Spinal cord (tissue), 10 donors: ENCODE data around the gene MSN. TPM values are rescaled to one million over a fixed set of nuclear protein-coding genes. Genes with fewer than 3 reads are reported as not detected.

Experiments
- DNase-seq, 6 donors: peaks; one replicate each; pipeline versions ENCODE4 v3.0.0 to v3.0.0-alpha.2; 2013 to 2015; ENCODE audit warnings: low spot score in 6 of 6, low read depth in 4 of 6
- H3K27ac ChIP-seq: one replicate; pipeline ENCODE4 v1.5.1; 2013; ENCODE audit warnings: low read depth, low read length, control low read depth
- H3K27me3 ChIP-seq: one replicate; pipeline ENCODE4 v1.6.1; 2013; ENCODE audit warnings: low read length; ENCODE audit not compliant: control insufficient read depth, insufficient read depth
- H3K36me3 ChIP-seq: one replicate; pipeline ENCODE4 v1.6.1; 2013; ENCODE audit warnings: low read length; ENCODE audit not compliant: control insufficient read depth, insufficient read depth
- H3K4me1 ChIP-seq: one replicate; pipeline ENCODE4 v1.6.1; 2013; ENCODE audit warnings: low read length; ENCODE audit not compliant: control insufficient read depth, insufficient read depth
- H3K4me3 ChIP-seq: one replicate; pipeline ENCODE4 v1.5.1; 2013; ENCODE audit warnings: low read depth, low read length, control low read depth
- H3K9me3 ChIP-seq: one replicate; pipeline ENCODE4 v1.6.1; 2013; ENCODE audit warnings: low read length; ENCODE audit not compliant: control insufficient read depth, insufficient read depth
- WGBS: methylation state at CpG from one replicate; pipeline ENCODE4 v1.1.5; 2013; ENCODE audit warnings: missing lambda C conversion rate; ENCODE audit not compliant: insufficient coverage; 5-methylcytosine and 5-hydroxymethylcytosine counted together
- polyA plus RNA-seq, 2 donors: library from polyadenylated mRNA; unstranded; fragments of 120-200 nt; gene quantifications; one replicate each; pipeline ENCODE4 v1.2.1, GENCODE V29; 2013; ENCODE audit not compliant: insufficient read length in 2 of 2
- total RNA-seq, 2 donors: library from RNA; depleted of rRNA in 1 of 2; stranded (reverse); fragments of 120-200 nt in 1 of 2; fragments of >200 nt in 1 of 2; gene quantifications; one replicate each; pipeline versions ENCODE4 v1.2.3 to v1.2.4, GENCODE V29; 2013 to 2014
- donor health status: healthy.

The MSN gene
- total and polyA plus RNA-seq, 4 donors = 75.2 to 156 (median 141) TPM

DNA sequence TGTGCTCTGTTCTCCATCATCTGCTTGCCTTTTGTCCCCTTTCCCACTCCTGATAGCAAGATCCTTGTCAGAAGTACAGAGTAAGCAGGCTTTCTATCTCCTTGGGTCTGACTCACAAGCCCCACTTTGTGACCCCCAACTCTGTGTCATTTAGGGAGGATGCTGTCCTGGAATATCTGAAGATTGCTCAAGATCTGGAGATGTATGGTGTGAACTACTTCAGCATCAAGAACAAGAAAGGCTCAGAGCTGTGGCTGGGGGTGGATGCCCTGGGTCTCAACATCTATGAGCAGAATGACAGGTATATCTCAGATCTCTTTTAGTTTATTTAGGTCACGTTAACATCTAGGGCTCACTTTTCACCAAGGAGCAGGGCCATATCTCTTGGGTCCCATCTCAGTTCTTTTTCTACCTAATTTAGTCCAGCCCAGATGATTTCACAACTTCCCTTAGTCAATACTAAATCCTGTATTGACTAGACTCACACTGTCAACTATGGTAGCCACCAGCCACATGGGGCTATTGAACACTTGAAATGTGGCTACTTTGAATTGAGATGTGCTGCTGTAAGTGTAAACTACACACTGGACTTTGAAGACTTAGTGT lies 64.3 kb downstream of the MSN start:
- WGBS = 91% methylated on average over 1 of the region's 1 CpG
- no peaks in the 10 kb centered on the region for H3K9me3 ChIP-seq
- no peak for DNase-seq
- no peaks in the 10 kb centered on the region for H3K27me3 ChIP-seq
- H3K36me3 ChIP-seq = peaks cover 5% of the 10 kb centered on the region
- H3K4me1 ChIP-seq = peaks cover 1% of the 10 kb centered on the region
- no peak overlapping the region for H3K4me3 ChIP-seq
- H3K27ac ChIP-seq = no peak overlapping the region

DNA sequence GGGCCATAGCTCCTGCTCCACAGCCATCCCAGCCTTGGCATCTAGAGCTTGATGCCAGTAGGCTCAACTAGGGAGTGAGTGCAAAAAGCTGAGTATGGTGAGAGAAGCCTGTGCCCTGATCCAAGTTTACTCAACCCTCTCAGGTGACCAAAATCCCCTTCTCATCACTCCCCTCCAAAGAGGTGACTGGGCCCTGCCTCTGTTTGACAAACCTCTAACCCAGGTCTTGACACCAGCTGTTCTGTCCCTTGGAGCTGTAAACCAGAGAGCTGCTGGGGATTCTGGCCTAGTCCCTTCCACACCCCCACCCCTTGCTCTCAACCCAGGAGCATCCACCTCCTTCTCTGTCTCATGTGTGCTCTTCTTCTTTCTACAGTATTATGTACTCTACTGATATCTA lies 73.5 kb downstream of the MSN start:
- Histone ChIP-seq H3K4me3 (no peak overlapping the region), H3K36me3 (peaks cover 8% of the 10 kb centered on the region), H3K27ac (no peak overlapping the region), H3K9me3 (no peaks in the 10 kb centered on the region), H3K4me1 (no peaks in the 10 kb centered on the region), H3K27me3 (no peaks in the 10 kb centered on the region)
- DNase-seq = no peak

DNA sequence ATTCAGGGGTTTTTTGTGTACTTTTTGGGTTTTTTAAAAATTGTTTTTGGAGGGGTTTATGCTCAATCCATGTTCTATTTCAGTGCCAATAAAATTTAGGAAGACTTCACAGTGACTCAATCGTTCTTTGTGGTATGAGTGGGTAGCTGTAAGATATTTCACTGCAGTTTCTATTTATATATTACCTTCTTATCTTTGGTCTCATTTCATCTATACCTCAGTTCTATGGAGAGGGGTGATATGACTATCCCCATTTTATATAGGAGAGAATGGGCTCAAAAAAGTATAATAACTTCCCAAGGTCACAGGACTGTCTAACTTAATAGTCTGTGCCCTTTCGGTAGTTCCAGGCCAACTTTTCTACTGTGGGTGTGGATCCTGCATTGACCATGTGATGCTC lies 74.4 kb downstream of the MSN start:
- Histone ChIP-seq H3K27me3 (no peaks in the 10 kb centered on the region), H3K36me3 (peaks cover 5% of the 10 kb centered on the region)

DNA sequence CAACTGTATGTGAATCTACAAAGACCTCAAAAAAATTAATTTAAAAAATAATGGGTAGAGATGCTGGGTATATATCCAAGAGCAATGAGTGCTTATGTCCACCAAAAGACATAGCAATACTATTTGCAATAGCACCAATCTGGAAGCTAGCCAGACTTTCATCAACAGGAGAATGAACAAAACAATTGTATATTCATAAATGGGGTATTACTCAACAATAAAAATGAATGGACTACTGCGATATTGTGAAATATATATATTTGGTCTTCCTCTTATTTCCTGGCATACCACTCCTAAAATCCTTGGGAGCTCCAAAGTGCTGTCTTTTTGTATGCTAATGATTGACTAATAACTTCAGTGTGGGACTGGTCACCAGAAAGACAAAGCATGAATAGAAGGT lies 77.5 kb downstream of the MSN start:
- Histone ChIP-seq H3K27ac (no peak overlapping the region), H3K27me3 (no peaks in the 10 kb centered on the region), H3K36me3 (no peaks in the 10 kb centered on the region), H3K4me1 (no peaks in the 10 kb centered on the region), H3K9me3 (no peaks in the 10 kb centered on the region), H3K4me3 (no peak overlapping the region)
- no CpG with 5 or more reads among the region's 1 CpG for WGBS
- DNase-seq = no peak

More for the DNA sequence above, 74.4 kb downstream of the MSN start:
- Histone ChIP-seq H3K9me3 (no peaks in the 10 kb centered on the region), H3K4me3 (no peak overlapping the region), H3K4me1 (no peaks in the 10 kb centered on the region), H3K27ac (no peak overlapping the region)
- DNase-seq = no peak
- WGBS = no CpG with 5 or more reads among the region's 2 CpGs

DNA sequence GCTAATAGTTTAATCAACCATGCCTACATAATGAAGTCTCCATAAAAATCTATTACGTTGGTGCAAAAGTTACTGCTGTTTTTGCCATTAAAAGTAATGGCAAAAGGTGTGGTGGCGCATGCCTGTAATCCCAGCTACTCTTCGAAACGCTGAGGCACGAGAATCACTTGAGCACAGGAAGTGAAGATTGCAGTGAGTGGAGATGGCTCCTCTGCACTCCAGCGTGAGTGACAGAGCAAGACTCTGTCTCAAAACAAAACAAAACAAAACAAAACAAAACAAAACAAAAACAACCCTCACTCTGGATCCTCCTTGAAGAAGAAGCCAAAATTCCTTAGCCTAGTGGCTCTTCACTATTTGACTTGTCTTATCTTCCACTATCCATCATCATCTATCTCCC lies 78.0 kb downstream of the MSN start:
- 87% methylated on average over 5 of the region's 6 CpGs for WGBS
- no peaks in the 10 kb centered on the region for H3K4me1 ChIP-seq
- no peak overlapping the region for H3K27ac ChIP-seq
- H3K36me3 ChIP-seq = no peaks in the 10 kb centered on the region
- H3K4me3 ChIP-seq = no peak overlapping the region
- no peaks in the 10 kb centered on the region for H3K27me3 ChIP-seq
- DNase-seq = no peak
- H3K9me3 ChIP-seq = no peaks in the 10 kb centered on the region

DNA sequence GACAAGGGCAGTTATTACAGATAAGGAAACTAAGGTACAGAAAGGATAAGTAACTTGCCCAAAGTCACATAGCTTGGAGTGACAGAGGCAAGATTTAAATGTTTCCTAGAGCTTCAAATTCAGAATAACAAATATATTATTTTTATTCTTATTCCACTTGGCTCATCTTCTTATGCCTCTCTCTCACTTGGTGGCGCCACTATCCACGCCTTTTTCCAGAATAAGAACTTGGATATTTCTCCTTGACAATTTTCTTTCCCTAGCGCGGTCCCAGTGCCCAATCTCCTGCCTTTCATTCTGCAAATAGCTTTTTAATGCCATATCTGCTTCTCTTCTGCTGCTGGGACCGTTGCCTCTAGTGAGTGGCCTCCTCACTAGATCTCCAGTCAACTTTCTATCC lies 78.5 kb downstream of the MSN start:
- Histone ChIP-seq H3K27me3 (no peaks in the 10 kb centered on the region), H3K4me1 (no peaks in the 10 kb centered on the region), H3K36me3 (no peaks in the 10 kb centered on the region), H3K27ac (no peak overlapping the region), H3K4me3 (no peak overlapping the region), H3K9me3 (no peaks in the 10 kb centered on the region)
- WGBS = 40% methylated on average over 5 of the region's 5 CpGs
- DNase-seq = no peak

DNA sequence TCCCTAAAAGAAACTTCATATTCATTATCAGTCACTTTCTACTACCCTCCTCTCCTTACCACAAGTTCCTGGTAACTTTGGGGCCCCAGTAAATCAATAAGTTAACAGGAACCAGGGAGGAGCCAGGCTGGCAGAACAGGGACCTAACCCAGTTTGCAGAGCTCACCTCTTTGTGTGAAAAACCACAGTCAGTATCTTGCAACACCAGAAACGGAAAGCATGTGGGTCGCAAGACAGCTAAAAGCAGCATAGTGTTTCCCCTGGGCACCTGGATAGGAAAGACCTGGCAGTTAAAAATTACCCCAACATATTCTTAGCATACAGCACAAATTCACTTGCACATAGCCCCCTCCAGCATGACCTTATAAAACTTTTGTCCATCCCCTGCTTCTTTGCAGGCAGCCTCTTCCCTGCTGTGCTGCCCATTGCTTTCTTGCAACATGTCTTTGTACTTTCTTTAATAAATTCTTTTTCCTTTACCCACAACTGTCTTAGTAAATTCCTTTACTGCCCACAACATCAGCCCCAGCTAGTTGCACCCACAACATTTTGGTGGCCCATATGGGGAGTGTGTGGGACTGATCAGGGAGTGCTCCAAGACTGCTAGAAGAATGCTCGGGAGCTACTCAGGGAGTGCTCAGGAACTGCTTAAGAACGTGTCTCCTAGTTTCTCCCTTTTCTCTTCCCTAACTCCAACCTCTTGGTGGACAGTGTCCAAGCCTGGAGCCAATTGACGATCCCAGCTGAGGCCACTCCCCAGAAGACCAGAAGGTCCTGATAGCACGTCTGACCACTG lies 83.4 kb downstream of the MSN start:
- H3K27me3 ChIP-seq = no peaks in the 10 kb centered on the region
- no peaks in the 10 kb centered on the region for H3K36me3 ChIP-seq
- H3K9me3 ChIP-seq = no peaks in the 10 kb centered on the region
- H3K4me1 ChIP-seq = no peaks in the 10 kb centered on the region
- H3K27ac ChIP-seq = no peak overlapping the region
- no peak overlapping the region for H3K4me3 ChIP-seq
- no peak for DNase-seq
- WGBS = 95% methylated on average over 3 of the region's 6 CpGs

DNA sequence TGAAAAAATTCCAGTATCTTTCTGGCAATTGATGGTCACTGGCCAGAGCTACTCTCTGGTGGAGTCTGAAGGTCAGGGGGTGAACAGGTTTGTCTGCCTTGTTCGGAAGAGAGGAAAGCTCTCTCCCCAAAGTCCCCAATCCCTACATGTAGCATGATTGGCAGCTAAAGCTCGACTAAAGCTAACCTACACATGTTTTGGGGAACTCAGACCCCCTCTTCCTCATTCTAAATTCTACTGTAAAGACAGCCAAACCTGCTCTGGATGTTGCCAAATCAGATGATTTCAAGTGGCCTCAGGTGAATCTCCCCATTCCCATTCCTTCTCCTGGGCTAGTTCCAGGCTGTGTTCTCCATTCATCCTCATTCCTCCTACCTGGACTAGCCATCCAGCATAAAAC lies 84.1 kb downstream of the MSN start:
- Histone ChIP-seq H3K4me1 (no peaks in the 10 kb centered on the region), H3K27me3 (no peaks in the 10 kb centered on the region), H3K27ac (no peak overlapping the region), H3K36me3 (no peaks in the 10 kb centered on the region), H3K4me3 (no peak overlapping the region), H3K9me3 (no peaks in the 10 kb centered on the region)
- no peak for DNase-seq
- WGBS = 33% methylated on average over 1 of the region's 2 CpGs

DNA sequence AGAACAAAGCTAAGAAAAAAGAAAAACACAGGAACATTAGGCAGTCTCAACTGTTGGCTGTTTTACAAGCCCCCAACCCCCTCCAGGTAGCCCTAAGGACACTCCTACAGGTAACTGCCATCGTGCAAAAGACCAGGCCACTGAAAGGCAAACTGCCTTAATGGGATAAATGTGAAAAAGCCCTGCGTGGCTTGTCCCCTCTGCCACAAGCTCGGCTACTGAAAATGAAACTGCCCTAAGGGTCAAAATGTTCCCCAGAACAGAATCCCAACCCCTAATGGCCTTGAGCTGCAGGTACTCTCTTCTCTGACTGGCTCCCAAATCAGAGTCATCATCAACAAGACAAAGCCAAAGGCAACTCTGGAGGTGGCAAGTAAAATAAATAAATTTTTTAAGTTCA lies 84.8 kb downstream of the MSN start:
- Histone ChIP-seq H3K4me1 (no peaks in the 10 kb centered on the region), H3K27ac (no peak overlapping the region), H3K4me3 (no peak overlapping the region), H3K36me3 (no peaks in the 10 kb centered on the region), H3K9me3 (no peaks in the 10 kb centered on the region), H3K27me3 (no peaks in the 10 kb centered on the region)
- 17% methylated on average over 1 of the region's 3 CpGs for WGBS
- no peak for DNase-seq

DNA sequence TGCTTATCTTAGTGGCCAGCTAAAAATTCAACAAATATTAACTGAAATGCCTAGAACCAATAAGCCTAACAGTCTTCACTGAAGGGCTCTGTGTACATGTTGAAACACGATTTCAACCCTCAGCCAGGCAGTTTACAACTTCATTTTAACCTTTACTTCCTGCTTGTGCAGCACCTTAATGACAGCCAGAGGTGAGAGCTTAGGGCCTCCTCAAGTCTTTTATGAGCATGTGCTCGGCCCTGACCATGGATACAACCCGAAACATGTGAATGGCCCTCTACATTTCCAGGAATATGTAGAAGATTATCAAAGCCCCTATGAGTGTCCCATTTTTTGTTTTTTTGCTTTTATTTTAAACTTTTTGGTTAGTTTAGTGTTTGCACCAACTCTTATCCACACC lies 88.3 kb downstream of the MSN start:
- Histone ChIP-seq H3K4me1 (no peaks in the 10 kb centered on the region), H3K27me3 (no peaks in the 10 kb centered on the region), H3K4me3 (no peak overlapping the region), H3K36me3 (no peaks in the 10 kb centered on the region), H3K9me3 (no peaks in the 10 kb centered on the region), H3K27ac (no peak overlapping the region)
- DNase-seq = no peak
- 33% methylated on average over 1 of the region's 3 CpGs for WGBS
